OCI-LY1 (cell line): Measurements from ENCODE around the gene CDKAL1.

Source experiments
- H2AFZ ChIP-seq: fragments of 200-600 bp; sonication (generic), shearing (Covaris generic); 2 replicates; pipeline ENCODE4 v1.6.0; 2014; ENCODE audit warnings: antibody characterized with exemption, mild to moderate bottlenecking, low read length
- H3F3A ChIP-seq: fragments of 200-600 bp; sonication (generic), shearing (Covaris generic); 2 replicates; pipeline ENCODE4 v1.6.0; 2014; ENCODE audit warnings: mild to moderate bottlenecking, antibody characterized with exemption, low read length, moderate library complexity; ENCODE audit not compliant: insufficient read depth
- H3K27ac ChIP-seq: fragments of 200-600 bp; sonication (generic); 2 replicates; pipeline ENCODE4 v1.5.1; 2014; ENCODE audit warnings: low read length, mixed run types, mild to moderate bottlenecking, low read depth; ENCODE audit not compliant: poor library complexity, severe bottlenecking
- H3K27me3 ChIP-seq: fragments of 200-600 bp; sonication (generic); 2 replicates; pipeline ENCODE4 v1.6.0; 2014; ENCODE audit warnings: antibody characterized with exemption, mild to moderate bottlenecking, low read length, moderate library complexity; ENCODE audit not compliant: insufficient read depth
- H3K36me3 ChIP-seq: fragments of 200-600 bp; sonication (generic); 2 replicates; pipeline ENCODE4 v1.6.1; 2014; ENCODE audit warnings: mild to moderate bottlenecking, antibody characterized with exemption, low read length, moderate library complexity, mixed read lengths; ENCODE audit not compliant: insufficient read depth
- H3K4me1 ChIP-seq: fragments of 200-600 bp; sonication (generic); 2 replicates; pipeline ENCODE4 v1.5.1; 2014; ENCODE audit warnings: mild to moderate bottlenecking, low read length, moderate library complexity; ENCODE audit not compliant: insufficient read depth, severe bottlenecking
- H3K4me2 ChIP-seq: fragments of 200-600 bp; sonication (generic), shearing (Covaris generic); 2 replicates; pipeline ENCODE4 v1.6.1; 2014; ENCODE audit warnings: low read length
- H3K4me3 ChIP-seq: fragments of 200-600 bp; sonication (generic); 2 replicates; pipeline ENCODE4 v1.5.1; 2014; ENCODE audit warnings: low read length, low read depth, mild to moderate bottlenecking, mixed read lengths; ENCODE audit not compliant: poor library complexity, severe bottlenecking
- H3K79me2 ChIP-seq: fragments of 200-600 bp; shearing (Covaris generic); 2 replicates; pipeline ENCODE4 v1.6.1; 2016; ENCODE audit warnings: mixed run types, low read length, mixed read lengths; ENCODE audit not compliant: insufficient read depth
- H3K9ac ChIP-seq: fragments of 200-600 bp; sonication (generic), shearing (Covaris generic); 2 replicates; pipeline ENCODE4 v1.6.1; 2014; ENCODE audit warnings: mild to moderate bottlenecking, low read length, mixed read lengths
- H3K9me2 ChIP-seq: fragments of 200-600 bp; sonication (generic), shearing (Covaris generic); 2 replicates; pipeline ENCODE4 v1.6.1; 2014; ENCODE audit warnings: low read depth, mild to moderate bottlenecking, low read length, mixed read lengths
- H3K9me3 ChIP-seq: fragments of 200-600 bp; shearing (Covaris generic); 2 replicates; pipeline ENCODE4 v1.6.1; 2014; ENCODE audit warnings: low read length, mixed read lengths
- H4K20me1 ChIP-seq: fragments of 200-600 bp; sonication (generic), shearing (Covaris generic); 2 replicates; pipeline ENCODE4 v1.6.0; 2016; ENCODE audit warnings: mild to moderate bottlenecking, low read length; ENCODE audit not compliant: insufficient read depth
- EZH2 ChIP-seq: fragments of 200-600 bp; sonication (generic), shearing (Covaris generic); IDR thresholded peaks from 2 replicates; pipeline ENCODE4 v1.8.0; 2017; ENCODE audit warnings: borderline replicate concordance, mixed run types, mild to moderate bottlenecking, antibody characterized with exemption, low read length, moderate library complexity, mixed read lengths
- TF ChIP-seq, protein P1 (sequence below): fragments of 200-600 bp; sonication (generic), shearing (Covaris generic); IDR thresholded peaks from 2 replicates; pipeline ENCODE4 v1.5.1; 2017; ENCODE audit warnings: mild to moderate bottlenecking, antibody characterized with exemption, low read length, moderate library complexity, mixed read lengths

CDKAL1 gene

DNA sequence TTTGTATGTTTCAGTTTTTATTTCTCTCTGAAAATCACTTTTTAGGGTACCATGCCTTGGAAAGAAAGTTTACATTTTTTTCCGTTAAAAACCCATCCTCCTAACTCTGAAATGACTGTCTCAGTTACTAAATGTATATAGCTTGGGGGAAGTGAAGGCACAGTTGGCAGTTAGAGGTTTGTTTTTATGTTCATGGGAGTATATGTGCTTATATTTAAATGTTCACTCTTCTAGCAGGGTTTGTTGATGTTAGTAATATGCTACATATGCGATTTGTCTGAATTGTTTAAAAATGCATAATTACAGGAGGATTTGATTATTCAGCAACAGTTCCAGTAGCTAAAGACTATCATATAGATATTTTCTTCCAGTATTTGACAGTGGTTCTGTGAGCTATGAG lies 31.1 kb downstream of the CDKAL1 start:
- Histone ChIP-seq H3K27me3 (no peaks in the 10 kb centered on the region), H3K9me2 (no peaks in the 10 kb centered on the region), H3K36me3 (peaks cover 7% of the 10 kb centered on the region; the same call in 1 of the 2 replicates), H3K4me3 (no peak overlapping the region), H3K9ac (peak overlapping the region; percentile 9; the same call in 1 of the 2 replicates), H2AFZ (no peak overlapping the region), H3K9me3 (no peaks in the 10 kb centered on the region), H3K4me1 (peaks cover 22% of the 10 kb centered on the region), H3F3A (no peaks in the 10 kb centered on the region), H3K27ac (peak overlapping the region; percentile 81), H4K20me1 (no peaks in the 10 kb centered on the region), H3K4me2 (peak overlapping the region; percentile 42), H3K79me2 (0 out of 2 replicates have a peak, but pooled peaks cover 3% of the 10 kb centered on the region)
- no peak for TF ChIP-seq EZH2
- TF ChIP-seq, protein P1, sequence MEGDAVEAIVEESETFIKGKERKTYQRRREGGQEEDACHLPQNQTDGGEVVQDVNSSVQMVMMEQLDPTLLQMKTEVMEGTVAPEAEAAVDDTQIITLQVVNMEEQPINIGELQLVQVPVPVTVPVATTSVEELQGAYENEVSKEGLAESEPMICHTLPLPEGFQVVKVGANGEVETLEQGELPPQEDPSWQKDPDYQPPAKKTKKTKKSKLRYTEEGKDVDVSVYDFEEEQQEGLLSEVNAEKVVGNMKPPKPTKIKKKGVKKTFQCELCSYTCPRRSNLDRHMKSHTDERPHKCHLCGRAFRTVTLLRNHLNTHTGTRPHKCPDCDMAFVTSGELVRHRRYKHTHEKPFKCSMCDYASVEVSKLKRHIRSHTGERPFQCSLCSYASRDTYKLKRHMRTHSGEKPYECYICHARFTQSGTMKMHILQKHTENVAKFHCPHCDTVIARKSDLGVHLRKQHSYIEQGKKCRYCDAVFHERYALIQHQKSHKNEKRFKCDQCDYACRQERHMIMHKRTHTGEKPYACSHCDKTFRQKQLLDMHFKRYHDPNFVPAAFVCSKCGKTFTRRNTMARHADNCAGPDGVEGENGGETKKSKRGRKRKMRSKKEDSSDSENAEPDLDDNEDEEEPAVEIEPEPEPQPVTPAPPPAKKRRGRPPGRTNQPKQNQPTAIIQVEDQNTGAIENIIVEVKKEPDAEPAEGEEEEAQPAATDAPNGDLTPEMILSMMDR = no peak

DNA sequence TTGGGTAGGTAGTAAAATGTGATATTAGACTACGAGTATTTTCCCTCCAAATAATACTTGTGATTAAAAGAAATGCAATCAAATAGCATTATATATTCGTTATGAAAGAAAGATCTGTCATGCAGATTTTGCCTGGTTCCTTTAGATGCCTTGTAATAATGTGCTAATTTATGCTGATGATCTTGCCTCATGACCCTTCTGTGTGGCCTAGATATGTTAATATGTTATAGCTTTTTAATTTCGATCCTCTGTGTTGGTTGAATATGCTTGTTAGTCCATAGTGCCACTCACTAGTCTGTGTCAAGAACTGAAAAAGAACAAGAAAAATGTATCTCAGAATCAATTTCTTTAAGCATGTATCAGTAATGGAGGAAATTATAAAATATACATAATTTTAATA lies 31.9 kb downstream of the CDKAL1 start:
- Histone ChIP-seq H3F3A (no peaks in the 10 kb centered on the region), H4K20me1 (no peaks in the 10 kb centered on the region), H3K4me1 (peaks cover 22% of the 10 kb centered on the region), H3K9ac (no peak overlapping the region), H3K27me3 (no peaks in the 10 kb centered on the region), H3K79me2 (0 out of 2 replicates have a peak, but pooled peaks cover 3% of the 10 kb centered on the region), H3K4me3 (no peak overlapping the region), H2AFZ (no peak overlapping the region), H3K4me2 (no peak overlapping the region), H3K9me2 (no peaks in the 10 kb centered on the region), H3K36me3 (peaks cover 7% of the 10 kb centered on the region; the same call in 1 of the 2 replicates), H3K9me3 (no peaks in the 10 kb centered on the region), H3K27ac (peak overlapping the region; percentile 81)
- TF ChIP-seq, protein P1 = no peak
- no peak for TF ChIP-seq EZH2

DNA sequence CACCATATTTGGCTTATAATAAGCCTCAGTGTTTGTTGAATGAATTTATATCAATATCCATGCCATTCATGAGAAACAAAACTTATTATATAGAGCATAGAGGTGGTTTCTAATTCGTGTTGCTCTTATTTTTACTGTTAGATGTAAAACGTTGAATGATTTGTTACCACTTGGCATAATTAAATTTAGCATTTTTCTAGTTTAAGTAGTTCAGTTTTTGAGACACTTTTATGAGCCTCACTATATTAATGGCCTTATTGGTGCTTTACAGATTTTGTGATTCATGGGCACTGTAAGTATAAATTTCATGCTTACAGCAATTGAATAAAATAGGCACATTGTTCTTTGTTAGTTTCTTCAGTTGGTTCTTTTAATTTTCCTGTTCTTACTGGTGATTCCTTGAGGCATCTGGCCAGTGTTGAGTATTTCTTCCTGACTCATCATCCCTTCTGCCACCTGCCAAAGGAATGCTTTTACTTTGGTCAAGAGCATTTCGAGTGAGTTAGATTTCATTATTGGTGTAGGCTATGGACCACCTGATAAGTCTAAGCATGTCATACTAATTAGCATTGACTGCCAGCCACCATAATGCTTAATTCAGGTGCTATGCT lies 34.8 kb downstream of the CDKAL1 start:
- H4K20me1 ChIP-seq = no peaks in the 10 kb centered on the region
- 0 out of 2 replicates have a peak, but pooled peaks cover 3% of the 10 kb centered on the region for H3K36me3 ChIP-seq
- no peaks in the 10 kb centered on the region for H3K9me3 ChIP-seq
- TF ChIP-seq, protein P1 = no peak
- TF ChIP-seq EZH2 = no peak
- no peaks in the 10 kb centered on the region for H3K27me3 ChIP-seq
- H2AFZ ChIP-seq = no peak overlapping the region
- no peak overlapping the region for H3K4me3 ChIP-seq
- no peak overlapping the region for H3K9ac ChIP-seq
- peaks cover 19% of the 10 kb centered on the region for H3K4me1 ChIP-seq
- H3K4me2 ChIP-seq = no peak overlapping the region
- H3K27ac ChIP-seq = no peak overlapping the region
- no peaks in the 10 kb centered on the region for H3K9me2 ChIP-seq
- no peaks in the 10 kb centered on the region for H3F3A ChIP-seq
- 0 out of 2 replicates have a peak, but pooled peaks cover 3% of the 10 kb centered on the region for H3K79me2 ChIP-seq
